H9 (cell line): ENCODE measurements around the gene SLC2A4RG. TPM values are rescaled to one million over a fixed set of nuclear protein-coding genes. Genes with fewer than 3 reads are reported as not detected.

ENCODE experiments used
- DNase-seq: peaks from one replicate; pipeline ENCODE4 v3.0.0-alpha.2; 2017
- H2AFZ ChIP-seq: one replicate; pipeline ENCODE4 v1.6.1; 2013; ENCODE audit warnings: mild to moderate bottlenecking, low read length, control low read depth, moderate library complexity
- H2AK5ac ChIP-seq: 2 replicates; pipeline ENCODE4 v1.6.1; 2013; ENCODE audit warnings: low read length, control low read depth, mixed read lengths; ENCODE audit not compliant: insufficient read length
- H2BK120ac ChIP-seq: one replicate; pipeline ENCODE4 v1.6.1; 2013; ENCODE audit warnings: low read depth, mild to moderate bottlenecking, low read length, control low read depth, inconsistent platforms; ENCODE audit not compliant: poor library complexity, severe bottlenecking
- H2BK12ac ChIP-seq: 2 replicates; pipeline ENCODE4 v1.6.1; 2013; ENCODE audit warnings: low read length, control low read depth, mixed read lengths, low read depth; ENCODE audit not compliant: insufficient read length
- H2BK15ac ChIP-seq: 2 replicates; pipeline ENCODE4 v1.6.1; 2013; ENCODE audit warnings: low read depth, low read length, control low read depth
- H2BK20ac ChIP-seq: one replicate; pipeline ENCODE4 v1.6.1; 2013; ENCODE audit warnings: low read depth, mild to moderate bottlenecking, low read length, control low read depth, inconsistent platforms; ENCODE audit not compliant: poor library complexity, severe bottlenecking
- H2BK5ac ChIP-seq: 2 replicates; pipeline ENCODE4 v1.6.1; 2013; ENCODE audit warnings: low read length, control low read depth, mixed read lengths; ENCODE audit not compliant: insufficient read length
- H3K14ac ChIP-seq: 2 replicates; pipeline ENCODE4 v1.6.1; 2013; ENCODE audit warnings: low read length, control low read depth; ENCODE audit not compliant: insufficient read depth
- H3K18ac ChIP-seq: 2 replicates; pipeline ENCODE4 v1.6.1; 2013; ENCODE audit warnings: low read depth, mild to moderate bottlenecking, mixed read lengths, low read length, control low read depth; ENCODE audit not compliant: insufficient read length
- H3K23ac ChIP-seq: 2 replicates; pipeline ENCODE4 v1.6.1; 2013; ENCODE audit warnings: low read length, control low read depth, mixed read lengths, low read depth; ENCODE audit not compliant: insufficient read length
- H3K23me2 ChIP-seq: 2 replicates; pipeline ENCODE4 v1.6.1; 2013; ENCODE audit warnings: low read depth, mild to moderate bottlenecking, mixed read lengths, low read length, control low read depth; ENCODE audit not compliant: insufficient read length, poor library complexity, severe bottlenecking
- H3K27ac ChIP-seq: 2 replicates; pipeline ENCODE4 v1.5.1; 2013; ENCODE audit warnings: low read length, control low read depth, mixed read lengths, low read depth; ENCODE audit not compliant: insufficient read length
- H3K27me3 ChIP-seq: 2 replicates; pipeline ENCODE4 v1.6.1; 2013; ENCODE audit warnings: low read length, control low read depth, inconsistent platforms; ENCODE audit not compliant: insufficient read depth
- H3K4ac ChIP-seq: 2 replicates; pipeline ENCODE4 v1.6.1; 2013; ENCODE audit warnings: low read depth, mild to moderate bottlenecking, control low read depth, inconsistent platforms, low read length, moderate library complexity
- H3K4me1 ChIP-seq: 2 replicates; pipeline ENCODE4 v1.6.1; 2013; ENCODE audit warnings: low read length, control low read depth, inconsistent platforms; ENCODE audit not compliant: insufficient read depth
- H3K4me2 ChIP-seq: 2 replicates; pipeline ENCODE4 v1.6.1; 2013; ENCODE audit warnings: low read length, control low read depth, mixed read lengths; ENCODE audit not compliant: insufficient read length, insufficient read depth
- H3K56ac ChIP-seq: 2 replicates; pipeline ENCODE4 v1.6.1; 2013; ENCODE audit warnings: low read depth, mild to moderate bottlenecking, mixed read lengths, low read length, control low read depth; ENCODE audit not compliant: insufficient read length
- H3K79me1 ChIP-seq: 2 replicates; pipeline ENCODE4 v1.6.1; 2013; ENCODE audit warnings: low read depth, mild to moderate bottlenecking, moderate library complexity, low read length, control low read depth, inconsistent platforms; ENCODE audit not compliant: insufficient read depth, poor library complexity, severe bottlenecking
- H3K79me2 ChIP-seq: 2 replicates; pipeline ENCODE4 v1.6.1; 2013; ENCODE audit warnings: low read length, control low read depth, inconsistent platforms; ENCODE audit not compliant: insufficient read depth
- H3K9ac ChIP-seq: 2 replicates; pipeline ENCODE4 v1.6.1; 2013; ENCODE audit warnings: low read length, control low read depth, mixed read lengths; ENCODE audit not compliant: insufficient read length; ENCODE audit errors: extremely low read depth
- H3K9me3 ChIP-seq: one replicate; pipeline ENCODE4 v1.6.1; 2013; ENCODE audit warnings: low read depth, low read length, inconsistent platforms; ENCODE audit not compliant: control insufficient read depth
- H3T11ph ChIP-seq: one replicate; pipeline ENCODE4 v1.6.1; 2013; ENCODE audit warnings: mild to moderate bottlenecking, low read length, control low read depth, inconsistent platforms
- H4K20me1 ChIP-seq: one replicate; pipeline ENCODE4 v1.6.1; 2013; ENCODE audit not compliant: control insufficient read depth, insufficient read length, insufficient read depth
- H4K5ac ChIP-seq: 2 replicates; pipeline ENCODE4 v1.6.1; 2013; ENCODE audit warnings: low read depth, mild to moderate bottlenecking, mixed read lengths, low read length, control low read depth; ENCODE audit not compliant: insufficient read length
- H4K8ac ChIP-seq: replicated peaks from 2 replicates; pipeline ENCODE4 v1.6.1; 2013; ENCODE audit warnings: low read length, control low read depth, mixed read lengths, low read depth; ENCODE audit not compliant: insufficient read length
- H4K91ac ChIP-seq: 2 replicates; pipeline ENCODE4 v1.6.1; 2013; ENCODE audit warnings: low read depth, mild to moderate bottlenecking, moderate library complexity, mixed read lengths, low read length, control low read depth; ENCODE audit not compliant: insufficient read length
- H3K27ac Mint-ChIP-seq, 3 experiments: 2 replicates in 2 of 3; 3 replicates in 1 of 3; pipeline ENCODE4 v1.8.0; 2020 to 2021; ENCODE audit warnings: mixed read lengths in 3 of 3, mild to moderate bottlenecking in 1 of 3, moderate library complexity in 1 of 3
- H3K27me3 Mint-ChIP-seq: 2 replicates; pipeline ENCODE4 v1.8.0; 2021; ENCODE audit warnings: low read depth, mild to moderate bottlenecking, moderate library complexity, mixed read lengths
- H3K36me3 Mint-ChIP-seq, 3 experiments: 2 replicates in 2 of 3; 3 replicates in 1 of 3; pipeline ENCODE4 v1.8.0; 2020 to 2021; ENCODE audit warnings: low read depth in 3 of 3, mixed read lengths in 3 of 3; ENCODE audit not compliant: insufficient read depth in 1 of 3
- H3K4me1 Mint-ChIP-seq, 2 experiments: 2 replicates each; pipeline ENCODE4 v1.8.0; 2020; ENCODE audit warnings: mixed read lengths in 2 of 2
- H3K4me3 Mint-ChIP-seq, 2 experiments: 2 replicates in 1 of 2; 3 replicates in 1 of 2; pipeline ENCODE4 v1.8.0; 2020 to 2021; ENCODE audit warnings: mild to moderate bottlenecking in 2 of 2, mixed read lengths in 2 of 2, moderate library complexity in 1 of 2
- H3K9me3 Mint-ChIP-seq, 2 experiments: 2 replicates in 1 of 2; 3 replicates in 1 of 2; pipeline ENCODE4 v1.8.0; 2020; ENCODE audit warnings: mild to moderate bottlenecking in 2 of 2, mixed read lengths in 2 of 2, moderate library complexity in 1 of 2
- WGBS: extraction: QIAGEN DNeasy Blood & Tissue Kit; methylation state at CpG from one replicate; pipeline ENCODE4 v1.1.7; 2013; ENCODE audit warnings: missing lambda C conversion rate, low lambda C conversion rate, mixed read lengths; ENCODE audit not compliant: insufficient read length; ENCODE audit errors: extremely low coverage; 5-methylcytosine and 5-hydroxymethylcytosine counted together
- total RNA-seq: library from RNA; stranded (reverse); gene quantifications from 2 replicates; pipeline ENCODE4 v1.2.1, GENCODE V29; 2021
- TF ChIP-seq, protein P1 (sequence below): fragments of 200-600 bp; sonication (generic); conservative IDR thresholded peaks from 3 replicates; pipeline ENCODE4 v1.8.0; 2021; ENCODE audit warnings: antibody characterized with exemption, mild to moderate bottlenecking

SLC2A4RG gene
- total RNA-seq, 1 experiment from 2014 or later: 43.9 TPM

DNA sequence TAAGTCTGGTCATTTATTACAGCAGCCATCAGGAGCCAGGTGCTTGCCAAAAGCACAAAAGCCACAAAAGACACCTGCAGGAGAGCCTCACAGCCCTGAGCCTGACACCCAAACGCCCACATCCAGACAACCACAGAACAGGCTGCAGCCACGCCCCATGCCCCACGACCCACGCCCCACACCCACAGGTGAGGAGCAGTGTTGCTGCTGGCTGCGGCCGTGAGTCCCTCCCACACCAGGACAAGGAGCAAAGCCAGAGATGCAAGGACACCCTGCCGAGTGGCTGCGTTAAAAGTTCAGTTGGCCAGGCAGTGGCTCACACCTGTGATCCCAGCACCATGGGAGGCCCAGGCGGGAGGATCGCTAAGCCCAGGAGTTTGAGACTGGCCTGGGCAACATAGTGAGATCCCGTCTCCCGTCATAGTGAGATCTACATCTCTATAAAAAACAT is 43.0 kb downstream of the SLC2A4RG start:
- H4K20me1 ChIP-seq: no peaks in the 10 kb centered on the region
- H2BK15ac ChIP-seq: no peak overlapping the region
- no peak overlapping the region for H4K5ac ChIP-seq
- H2AK5ac ChIP-seq: no peak overlapping the region
- H4K8ac ChIP-seq: no peak overlapping the region
- H3K9ac ChIP-seq: no peak overlapping the region
- no peaks in the 10 kb centered on the region for H3K27me3 ChIP-seq
- no CpG with 5 or more reads among the region's 12 CpGs for WGBS
- no peak overlapping the region for H3K18ac ChIP-seq
- no peak overlapping the region for H2AFZ ChIP-seq
- H3K4me1 Mint-ChIP-seq: peaks cover 7 to 9% of the 10 kb centered on the region in 2 experiments; a peak in 3 of 4 replicates
- no peak overlapping the region for H3K14ac ChIP-seq
- H3K4me1 ChIP-seq: no peaks in the 10 kb centered on the region
- H3K79me2 ChIP-seq: peaks cover 2% of the 10 kb centered on the region; the same call in 1 of the 2 replicates
- no peaks in the 10 kb centered on the region for H3K9me3 Mint-ChIP-seq
- H3K23ac ChIP-seq: no peak overlapping the region
- H3K4me3 Mint-ChIP-seq: peak overlapping the region in 1 of 2 experiments; percentile 14; a peak in 1 of 5 replicates
- no peaks in the 10 kb centered on the region for H3K23me2 ChIP-seq
- peaks cover 5% of the 10 kb centered on the region for H3K79me1 ChIP-seq
- H4K91ac ChIP-seq: no peak overlapping the region
- no peak overlapping the region for H3K56ac ChIP-seq
- no peaks in the 10 kb centered on the region for H3K9me3 ChIP-seq
- H2BK20ac ChIP-seq: no peak overlapping the region
- no peaks in the 10 kb centered on the region; the same call in 1 of the 2 replicates for H3K27me3 Mint-ChIP-seq
- no peak overlapping the region for H2BK5ac ChIP-seq
- H2BK12ac ChIP-seq: no peak overlapping the region
- TF ChIP-seq, protein P1, sequence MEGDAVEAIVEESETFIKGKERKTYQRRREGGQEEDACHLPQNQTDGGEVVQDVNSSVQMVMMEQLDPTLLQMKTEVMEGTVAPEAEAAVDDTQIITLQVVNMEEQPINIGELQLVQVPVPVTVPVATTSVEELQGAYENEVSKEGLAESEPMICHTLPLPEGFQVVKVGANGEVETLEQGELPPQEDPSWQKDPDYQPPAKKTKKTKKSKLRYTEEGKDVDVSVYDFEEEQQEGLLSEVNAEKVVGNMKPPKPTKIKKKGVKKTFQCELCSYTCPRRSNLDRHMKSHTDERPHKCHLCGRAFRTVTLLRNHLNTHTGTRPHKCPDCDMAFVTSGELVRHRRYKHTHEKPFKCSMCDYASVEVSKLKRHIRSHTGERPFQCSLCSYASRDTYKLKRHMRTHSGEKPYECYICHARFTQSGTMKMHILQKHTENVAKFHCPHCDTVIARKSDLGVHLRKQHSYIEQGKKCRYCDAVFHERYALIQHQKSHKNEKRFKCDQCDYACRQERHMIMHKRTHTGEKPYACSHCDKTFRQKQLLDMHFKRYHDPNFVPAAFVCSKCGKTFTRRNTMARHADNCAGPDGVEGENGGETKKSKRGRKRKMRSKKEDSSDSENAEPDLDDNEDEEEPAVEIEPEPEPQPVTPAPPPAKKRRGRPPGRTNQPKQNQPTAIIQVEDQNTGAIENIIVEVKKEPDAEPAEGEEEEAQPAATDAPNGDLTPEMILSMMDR: no peak
- no peak overlapping the region for H2BK120ac ChIP-seq
- H3K27ac ChIP-seq: no peak overlapping the region
- H3K36me3 Mint-ChIP-seq: peaks cover 0 to 16% (median 8%) of the 10 kb centered on the region in 3 experiments; a peak in 4 of 7 replicates
- no peak overlapping the region for H3K4me2 ChIP-seq
- no peak overlapping the region for H3K4ac ChIP-seq
- DNase-seq: no peak
- peak overlapping the region in 1 of 3 experiments; percentile 44; a peak in 2 of 7 replicates for H3K27ac Mint-ChIP-seq
- no peak overlapping the region for H3T11ph ChIP-seq
